Measurements from ENCODE around the gene MSH2.

DNA sequence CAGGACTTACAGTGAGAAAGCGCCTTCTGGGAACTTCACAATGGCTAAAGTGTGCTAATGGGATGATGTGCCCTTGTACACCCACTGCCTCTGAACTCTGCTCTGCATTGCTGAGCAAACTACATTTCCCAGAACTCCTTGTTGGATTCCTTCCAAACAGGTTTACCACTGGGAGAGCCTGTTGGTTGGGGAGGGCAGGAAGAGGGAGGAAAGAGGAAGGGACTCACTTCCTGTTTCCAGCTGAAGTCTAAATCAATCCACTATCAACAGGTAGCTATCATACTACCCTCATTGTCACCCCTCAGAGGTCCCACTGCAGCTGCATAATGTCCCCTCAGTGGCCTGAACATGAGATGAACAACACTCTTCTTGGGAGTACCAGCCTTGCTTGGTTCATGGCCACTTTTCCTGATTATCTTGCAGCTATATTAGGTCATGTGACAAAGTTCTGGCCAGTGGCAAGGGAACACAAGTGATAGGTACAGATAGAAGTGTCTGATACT lies 109.7 kb downstream of the MSH2 start:
- TF ChIP-seq, protein P1, sequence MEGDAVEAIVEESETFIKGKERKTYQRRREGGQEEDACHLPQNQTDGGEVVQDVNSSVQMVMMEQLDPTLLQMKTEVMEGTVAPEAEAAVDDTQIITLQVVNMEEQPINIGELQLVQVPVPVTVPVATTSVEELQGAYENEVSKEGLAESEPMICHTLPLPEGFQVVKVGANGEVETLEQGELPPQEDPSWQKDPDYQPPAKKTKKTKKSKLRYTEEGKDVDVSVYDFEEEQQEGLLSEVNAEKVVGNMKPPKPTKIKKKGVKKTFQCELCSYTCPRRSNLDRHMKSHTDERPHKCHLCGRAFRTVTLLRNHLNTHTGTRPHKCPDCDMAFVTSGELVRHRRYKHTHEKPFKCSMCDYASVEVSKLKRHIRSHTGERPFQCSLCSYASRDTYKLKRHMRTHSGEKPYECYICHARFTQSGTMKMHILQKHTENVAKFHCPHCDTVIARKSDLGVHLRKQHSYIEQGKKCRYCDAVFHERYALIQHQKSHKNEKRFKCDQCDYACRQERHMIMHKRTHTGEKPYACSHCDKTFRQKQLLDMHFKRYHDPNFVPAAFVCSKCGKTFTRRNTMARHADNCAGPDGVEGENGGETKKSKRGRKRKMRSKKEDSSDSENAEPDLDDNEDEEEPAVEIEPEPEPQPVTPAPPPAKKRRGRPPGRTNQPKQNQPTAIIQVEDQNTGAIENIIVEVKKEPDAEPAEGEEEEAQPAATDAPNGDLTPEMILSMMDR (IDR thresholded peaks at IDR 0.05) = no peak
- no peak for TF ChIP-seq POLR2AphosphoS5 (IDR thresholded peaks at IDR 0.05)
